ENCODE results near the gene YIPF1.
"Not testable (repeated sequence)": the region's sequence is repeated elsewhere in the genome, so short reads cannot be mapped to it uniquely, and the experiment has no call there.

Gene YIPF1

DNA sequence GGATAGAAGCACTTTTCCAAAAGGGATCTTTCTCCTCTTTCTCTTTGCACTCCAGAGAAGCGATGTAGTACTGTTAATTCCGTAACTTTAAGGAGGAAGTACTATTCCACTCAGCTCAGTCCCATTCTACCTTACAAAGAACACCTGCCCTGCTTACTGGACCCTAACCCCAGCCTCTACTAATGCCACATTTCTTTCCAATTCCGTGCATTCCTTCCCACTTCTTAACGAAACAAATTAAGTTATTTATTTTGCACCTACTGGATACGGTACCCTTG lies 52.0 kb downstream of the YIPF1 start:
- DNase-seq, result peak; percentile 2

DNA sequence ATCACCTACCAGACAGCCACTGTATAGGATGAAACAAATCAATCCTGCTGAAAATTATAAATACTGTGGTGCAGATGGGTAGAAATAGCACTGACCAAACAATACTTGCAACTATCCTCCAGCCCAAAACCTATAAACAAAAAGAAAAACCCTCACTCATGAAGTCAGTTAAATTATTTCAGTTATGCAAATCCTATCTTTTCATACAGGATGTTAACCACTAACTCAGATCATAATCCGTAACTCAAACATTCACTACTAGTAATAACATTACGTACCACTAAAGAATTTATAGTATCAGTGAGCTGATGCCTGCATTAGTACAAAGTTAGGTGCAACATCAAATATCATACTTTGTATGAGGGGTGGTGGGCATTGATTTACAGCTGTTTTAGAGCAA lies 54.1 kb downstream of the YIPF1 start:
- no peak for DNase-seq

DNA sequence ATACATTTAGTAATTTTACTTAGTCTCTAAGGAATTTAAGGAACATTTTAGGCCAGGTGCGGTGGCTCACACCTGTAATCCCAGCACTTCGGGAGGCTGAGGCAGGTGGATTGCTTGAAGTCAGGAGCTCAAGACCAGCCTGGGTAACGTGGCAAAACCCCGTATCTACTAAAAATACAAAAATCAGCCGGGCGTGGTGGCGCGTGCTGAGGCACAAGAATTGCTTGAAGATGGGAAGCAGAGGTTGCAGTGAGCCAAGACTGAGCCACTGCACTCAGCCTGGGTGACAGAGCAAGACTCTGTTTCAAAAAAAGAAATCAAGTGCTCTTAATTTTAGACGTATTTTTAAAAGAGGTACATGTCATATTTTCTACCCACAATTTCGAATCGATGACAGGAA lies 54.8 kb downstream of the YIPF1 start:
- no peak for DNase-seq

DNA sequence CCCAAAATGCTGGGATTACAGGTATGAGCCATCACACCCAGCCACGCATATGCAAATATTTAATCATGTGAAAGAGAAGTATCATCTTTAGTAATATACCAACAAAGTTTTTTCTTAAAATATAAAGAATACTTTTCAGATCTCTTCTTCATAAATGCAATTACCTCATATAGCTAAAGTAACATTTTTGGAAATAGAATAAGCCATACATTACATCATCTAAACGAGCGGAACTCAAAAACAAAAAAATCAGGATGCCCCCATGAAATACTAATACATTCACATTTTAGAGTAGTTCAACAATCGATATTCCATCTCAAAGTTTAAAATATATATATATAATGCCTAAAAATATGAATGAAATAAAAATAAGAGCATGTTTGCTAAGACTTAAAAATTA lies 56.2 kb downstream of the YIPF1 start:
- no peak for DNase-seq

DNA sequence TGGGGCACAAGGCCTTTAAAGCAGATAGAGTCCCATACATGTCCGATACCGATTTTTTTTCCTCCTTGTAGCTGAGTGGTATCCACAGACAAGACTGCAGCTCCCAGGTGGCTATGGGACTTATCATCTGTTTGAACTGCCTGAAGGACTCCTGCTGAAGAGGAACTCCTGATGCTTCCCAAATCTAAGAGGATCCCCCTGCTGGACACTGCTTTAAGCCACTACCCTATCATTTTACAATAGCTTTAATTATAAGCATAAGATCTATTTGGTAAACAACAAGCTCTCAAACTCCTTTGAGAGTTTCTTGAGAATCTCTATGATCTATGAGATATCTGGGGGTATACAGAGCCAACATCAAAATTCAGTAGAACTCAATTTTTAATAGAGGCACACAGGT lies 63.2 kb downstream of the YIPF1 start:
- DNase-seq, result no peak

DNA sequence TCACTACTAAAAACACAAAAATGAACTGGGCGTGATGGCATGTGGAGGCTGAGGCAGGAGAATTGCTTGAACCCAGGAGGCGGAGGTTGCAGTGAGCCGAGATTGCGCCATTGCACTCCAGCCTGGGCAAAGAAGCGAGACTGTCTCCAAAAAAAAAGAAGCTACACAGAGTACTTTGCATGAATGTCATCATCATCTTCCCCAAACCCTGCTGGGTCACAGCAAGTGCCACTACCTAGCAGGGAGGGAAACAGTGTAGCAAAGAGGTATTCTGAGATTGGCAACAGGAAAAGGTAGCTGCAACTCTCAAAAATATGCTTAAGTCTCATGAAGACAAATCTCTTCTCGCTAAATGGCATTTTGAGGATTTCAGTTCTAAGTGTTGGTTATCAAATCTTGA lies 64.3 kb downstream of the YIPF1 start:
- DNase-seq, result no peak

DNA sequence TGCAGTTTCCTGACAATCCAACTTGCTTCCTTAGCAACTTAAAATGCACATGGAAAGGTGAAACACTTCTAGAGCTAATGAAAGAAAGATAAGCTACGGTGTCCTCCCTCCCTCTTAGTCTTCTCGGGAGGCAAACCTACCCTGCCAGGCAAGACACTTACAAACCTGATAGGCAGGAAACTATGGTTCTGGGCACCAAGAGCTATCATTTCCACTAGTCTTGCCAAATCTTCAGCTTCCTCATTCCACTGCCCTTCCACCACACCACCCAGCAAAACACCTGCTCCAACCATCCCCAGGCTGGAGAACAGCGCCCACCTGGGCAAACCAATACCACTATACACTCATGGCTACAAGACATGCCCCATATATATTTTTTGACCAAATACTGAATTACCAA lies 66.7 kb downstream of the YIPF1 start:
- DNase-seq, result no peak

DNA sequence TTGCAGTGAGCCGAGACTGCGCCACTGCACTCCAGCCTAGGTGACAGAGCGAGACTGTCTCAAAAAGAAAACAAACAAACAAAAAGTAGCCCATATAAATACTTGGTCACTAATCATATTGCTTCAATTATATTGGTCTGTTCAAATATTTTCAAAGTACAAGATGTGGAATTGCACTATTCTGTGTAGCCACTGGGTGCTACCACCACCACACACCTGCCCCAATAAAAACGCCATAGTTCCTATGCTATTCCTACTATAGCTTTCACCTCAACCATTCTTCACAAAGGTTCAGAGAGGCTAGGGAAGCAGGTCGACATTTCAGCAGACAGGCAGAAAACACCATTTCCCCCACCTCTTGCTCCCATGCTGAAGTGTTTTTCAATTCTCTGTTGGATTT lies 68.2 kb downstream of the YIPF1 start:
- DNase-seq, result no peak

DNA sequence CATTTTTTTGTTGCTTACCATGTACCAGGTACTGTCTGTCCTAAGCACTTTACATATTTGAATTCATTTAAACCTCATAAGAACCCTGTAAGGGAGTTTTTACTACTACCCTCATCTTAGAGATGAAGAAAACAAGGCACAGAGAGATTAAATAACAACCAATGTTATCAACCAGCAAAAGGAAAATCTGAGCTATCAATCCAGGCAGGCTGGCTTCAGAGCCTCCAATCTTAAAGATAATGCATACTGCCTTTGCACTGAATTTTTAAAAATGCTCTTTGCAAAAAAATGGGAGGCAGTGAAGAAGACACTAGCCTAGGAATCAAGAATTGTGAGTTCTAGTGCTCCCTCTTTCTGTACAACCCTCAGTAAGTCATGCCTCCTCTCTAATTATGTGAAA lies 70.2 kb downstream of the YIPF1 start:
- no peak for DNase-seq

DNA sequence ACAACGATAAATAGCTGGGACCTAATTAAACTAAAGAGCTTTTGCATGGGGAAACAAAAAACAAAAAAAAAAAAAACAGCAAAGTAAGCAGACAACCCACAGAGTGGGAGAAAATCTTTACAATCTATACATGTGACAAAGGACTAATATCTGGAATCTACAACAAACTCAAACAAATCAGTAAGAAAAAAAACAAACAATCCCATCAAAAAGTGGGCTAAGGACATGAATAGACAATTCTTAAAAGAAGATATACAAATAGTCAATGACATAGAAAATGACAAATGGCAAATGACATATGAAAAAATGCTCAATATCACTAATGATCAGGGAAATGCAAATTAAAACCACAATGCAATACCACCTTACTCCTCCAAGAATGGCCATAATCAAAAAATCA lies 73.0 kb downstream of the YIPF1 start:
- not testable (repeated sequence) for DNase-seq

DNA sequence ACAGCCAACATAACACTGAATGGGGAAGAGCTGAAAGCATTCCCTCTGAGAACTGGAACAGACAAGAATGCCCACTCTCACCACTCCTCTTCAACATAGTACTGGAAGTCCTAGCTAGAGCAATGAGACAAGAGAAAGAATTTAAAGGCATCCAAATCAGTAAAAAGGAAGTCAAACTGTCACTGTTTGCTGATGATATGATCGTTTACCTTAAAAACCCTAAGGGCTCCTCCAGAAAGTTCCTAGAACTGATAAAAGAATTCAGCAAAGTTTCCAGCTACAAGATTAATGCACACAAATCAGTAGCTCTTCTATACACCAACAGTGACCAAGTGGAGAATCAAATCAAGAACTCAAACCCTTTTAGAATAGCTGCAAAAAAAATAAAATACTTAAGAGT lies 74.1 kb downstream of the YIPF1 start:
- not testable (repeated sequence) for DNase-seq

DNA sequence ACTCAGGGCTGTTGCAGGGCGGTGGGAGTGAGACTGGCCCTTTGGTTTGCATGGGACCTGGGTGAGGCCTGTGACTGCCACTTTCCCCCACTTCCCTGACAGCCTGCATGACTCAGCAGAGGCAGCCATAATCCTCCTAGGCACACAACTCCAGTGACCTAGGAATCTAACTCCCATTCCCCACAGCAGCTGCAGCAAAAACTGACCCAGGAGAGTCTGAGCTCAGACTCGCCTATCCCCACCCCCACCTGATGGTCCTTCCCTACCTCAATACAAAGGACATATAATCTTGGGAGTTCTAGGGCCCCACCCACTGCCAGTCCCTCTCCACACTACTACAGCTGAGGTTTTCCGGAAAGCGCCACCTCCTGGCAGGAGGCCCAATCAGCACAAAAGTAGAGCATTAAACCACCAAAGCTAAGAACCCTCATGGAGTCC lies 78.2 kb downstream of the YIPF1 start:
- peak; percentile 46 for DNase-seq

DNA sequence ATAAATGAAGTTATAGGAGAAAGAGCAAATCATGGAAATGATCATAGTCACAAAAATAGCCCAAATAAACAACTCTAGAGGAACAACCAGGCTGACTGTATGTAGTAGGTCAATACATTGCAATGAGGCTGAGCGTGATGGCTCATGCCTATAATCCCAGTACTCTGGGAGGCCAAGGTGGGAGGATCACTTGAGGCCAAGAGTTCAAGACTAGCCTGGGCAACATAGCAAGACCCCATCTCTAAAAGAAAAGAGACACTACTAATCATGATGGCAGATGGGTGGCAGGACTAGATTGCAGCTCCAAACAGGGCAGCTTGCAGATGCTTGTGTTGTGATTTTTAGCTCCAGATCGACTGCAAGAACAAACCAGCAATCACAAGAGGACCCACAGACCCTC lies 79.1 kb downstream of the YIPF1 start:
- no peak for DNase-seq

DNA sequence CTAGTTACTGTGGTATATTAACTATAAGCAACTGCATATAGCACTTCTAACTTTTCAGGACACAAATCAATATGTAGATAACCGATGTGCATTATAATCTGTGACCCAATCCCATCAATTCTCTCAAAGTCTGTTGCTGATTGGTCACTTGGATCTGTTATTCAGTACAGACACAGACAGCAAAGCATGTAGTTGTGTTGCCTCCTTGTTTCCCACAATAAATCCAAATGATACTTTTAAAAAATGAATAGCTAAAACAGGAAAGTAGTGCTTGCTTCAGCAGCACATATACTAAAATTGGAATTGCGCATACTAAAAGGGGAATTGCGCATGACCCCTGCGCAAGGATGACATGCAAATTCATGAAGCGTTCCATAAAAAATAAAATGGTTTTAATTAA lies 79.6 kb downstream of the YIPF1 start:
- DNase-seq, result no peak

DNA sequence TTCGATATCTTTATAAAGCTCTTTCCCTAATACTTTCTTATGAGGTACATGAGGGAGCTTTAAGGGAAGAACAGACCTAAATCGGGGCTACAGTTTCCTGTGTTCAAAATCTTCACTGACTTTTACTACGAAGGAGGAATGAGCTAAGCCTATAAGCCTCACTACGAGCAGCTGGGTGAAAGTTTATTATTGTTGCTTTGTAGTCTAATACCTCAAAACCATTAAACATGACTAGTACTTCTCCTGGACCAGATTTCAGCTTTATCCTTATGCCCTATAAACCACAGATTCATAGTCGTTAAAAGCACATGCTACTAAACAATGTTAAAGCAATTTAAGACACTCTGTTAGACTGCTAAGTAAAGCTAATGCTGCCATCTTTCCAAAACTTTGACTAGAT lies 81.7 kb downstream of the YIPF1 start:
- DNase-seq, result no peak

DNA sequence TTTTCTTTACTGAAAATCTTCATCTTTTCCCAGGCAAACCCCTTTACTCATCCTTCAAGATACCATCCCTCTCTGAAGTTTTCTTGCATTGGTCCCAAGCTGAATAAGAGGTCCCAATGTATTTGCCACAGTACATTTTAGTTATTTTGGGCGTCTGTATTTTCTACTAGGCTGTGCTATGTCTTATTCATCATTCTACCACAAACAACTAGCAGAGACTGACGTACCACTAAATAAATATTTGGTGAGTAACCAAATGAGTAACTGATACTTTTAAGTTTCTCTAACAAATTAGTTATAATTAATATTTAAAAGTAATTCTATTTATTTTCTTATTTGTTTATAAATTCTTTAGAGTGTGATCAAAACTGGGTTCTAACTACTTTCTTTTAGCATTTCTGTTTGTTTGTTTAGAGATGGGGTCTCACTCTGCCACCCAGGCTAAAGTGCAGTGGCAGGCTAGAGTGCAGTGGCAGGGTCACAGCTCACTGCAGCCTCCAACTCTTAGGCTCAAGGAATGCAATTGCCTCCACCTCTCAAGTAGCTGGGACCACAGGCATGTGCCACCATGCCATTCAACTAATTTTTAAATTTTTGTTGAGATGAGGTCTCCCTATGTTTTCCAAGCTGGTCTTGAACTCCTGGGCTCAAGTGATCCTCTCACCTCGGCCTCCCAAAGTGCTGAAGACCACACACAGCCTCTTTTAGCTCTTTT lies 84.6 kb downstream of the YIPF1 start:
- no peak for DNase-seq

DNA sequence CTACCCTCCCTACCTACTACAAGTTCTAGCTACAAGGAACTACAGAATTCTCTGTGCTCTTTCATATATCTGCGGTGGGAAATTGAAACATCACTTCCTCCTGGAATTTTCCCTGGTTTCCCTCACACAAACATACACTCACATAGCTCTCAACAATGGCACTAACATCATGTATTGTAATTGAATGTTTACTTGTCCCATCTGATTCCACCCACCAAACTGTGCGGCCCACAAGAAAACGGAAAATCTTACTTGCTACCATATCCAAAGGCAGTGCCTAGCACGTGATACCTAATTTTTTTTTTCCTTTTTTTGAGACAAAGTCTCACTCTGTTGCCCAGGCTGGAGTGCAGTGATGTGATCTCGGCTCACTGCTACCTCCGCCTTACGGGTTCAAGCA lies 85.4 kb downstream of the YIPF1 start:
- no peak for DNase-seq

All from activated CD4-positive, alpha-beta T cell treated with anti-CD3 and anti-CD28 coated beads, Interleukin-2, Interleukin-6, amounts not matched to agents 100 ng/mL and 50 ng/mL, durations not matched to agents 16 hours and 8 hours (primary cell).